Stimulated activated CD4-positive, alpha-beta T cell treated with anti-CD3 and anti-CD28 coated beads, Interleukin-4, amount 100 ng/mL, for 4 hours (primary cell): ENCODE data around the gene ADIG.
"Not testable (repeated sequence)": the region's sequence is repeated elsewhere in the genome, so short reads cannot be mapped to it uniquely, and the experiment has no call there.

Experiments used
- DNase-seq, 2 experiments: peaks; one replicate each; pipeline ENCODE4 v3.0.0-alpha.2; 2020

The ADIG gene

DNA sequence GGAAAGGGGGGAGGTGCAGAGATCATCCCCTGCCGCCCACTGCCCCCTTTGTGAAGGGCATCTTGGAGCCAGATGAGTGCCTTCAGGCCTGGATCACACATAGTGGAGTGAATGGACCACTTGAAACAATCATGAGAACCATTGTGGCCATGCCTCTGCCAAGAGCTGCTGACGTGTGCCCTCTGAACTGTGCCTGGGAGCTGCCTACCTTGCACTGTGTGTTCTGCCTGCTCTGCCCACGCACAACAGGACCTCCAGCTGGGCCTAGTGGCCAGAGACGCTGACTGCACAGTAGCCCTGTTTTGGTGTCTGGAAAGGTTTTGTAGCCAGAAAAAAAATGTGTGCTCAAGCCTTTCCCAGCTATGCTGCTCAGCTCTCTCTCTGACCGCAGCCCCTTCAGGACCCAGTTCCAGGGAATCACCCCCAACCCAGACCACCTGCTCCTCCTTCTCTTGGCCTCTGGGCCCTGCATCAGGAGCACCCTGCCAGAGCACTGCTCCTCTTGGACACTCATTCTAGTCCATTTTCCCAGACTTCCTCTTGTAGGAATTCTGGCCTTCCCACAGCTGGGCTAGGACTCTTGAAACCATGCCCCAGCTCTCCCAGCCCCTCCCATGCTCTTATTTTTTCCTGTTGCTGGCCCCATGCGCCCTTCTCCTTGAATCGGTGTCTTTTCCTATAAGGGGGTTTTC, 1.6 kb upstream of the ADIG start:
- DNase-seq, result no peak

GRCh38 chr20:38579921-38580320, 1.1 kb upstream of the ADIG start:
- no peak for DNase-seq

DNA sequence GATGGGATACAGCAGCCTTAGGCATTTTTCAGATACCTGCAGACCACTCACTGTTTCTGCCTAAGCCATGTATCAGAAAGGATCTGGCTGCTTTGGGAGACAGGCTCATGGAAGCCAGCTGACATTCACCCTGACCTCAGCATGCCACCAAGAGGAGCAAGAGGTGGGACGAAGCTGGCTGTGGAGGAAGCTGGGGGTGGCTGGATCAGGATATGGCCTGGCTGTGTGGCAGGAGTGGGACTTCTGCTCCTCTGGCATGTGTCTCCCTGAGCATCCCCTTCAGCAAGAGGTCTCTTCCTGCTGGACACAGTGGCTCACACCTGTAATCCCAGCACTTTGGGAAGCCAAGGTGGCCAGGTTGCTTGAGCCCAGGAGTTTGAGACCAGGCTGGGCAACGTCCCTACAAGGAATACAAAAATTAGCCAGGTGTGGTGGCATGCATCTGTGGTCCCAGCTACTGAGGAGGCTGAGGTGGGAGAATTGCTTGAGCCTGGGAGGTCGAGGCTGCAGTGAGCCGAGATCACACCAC, 897 bp downstream of the ADIG start:
- no peak for DNase-seq

DNA sequence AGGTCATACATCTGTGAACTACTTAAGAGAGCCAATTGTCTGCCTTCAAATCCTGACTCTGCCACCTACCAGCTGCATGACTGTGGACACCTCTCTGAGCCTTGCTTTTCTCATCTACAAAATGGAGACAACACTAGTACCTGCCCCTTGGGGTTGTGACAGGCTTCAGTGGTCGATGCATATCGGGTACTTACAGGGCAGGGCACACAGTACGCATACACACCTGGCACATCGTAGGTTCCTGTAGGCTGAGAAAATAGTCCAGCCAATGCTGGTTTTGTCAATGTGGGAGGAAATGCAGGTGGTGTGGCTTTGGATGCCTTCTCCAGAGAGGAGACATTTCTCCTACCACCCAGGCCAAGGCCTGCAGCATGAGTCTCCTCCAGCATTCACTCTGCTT, 2.3 kb downstream of the ADIG start:
- DNase-seq, result no peak

DNA sequence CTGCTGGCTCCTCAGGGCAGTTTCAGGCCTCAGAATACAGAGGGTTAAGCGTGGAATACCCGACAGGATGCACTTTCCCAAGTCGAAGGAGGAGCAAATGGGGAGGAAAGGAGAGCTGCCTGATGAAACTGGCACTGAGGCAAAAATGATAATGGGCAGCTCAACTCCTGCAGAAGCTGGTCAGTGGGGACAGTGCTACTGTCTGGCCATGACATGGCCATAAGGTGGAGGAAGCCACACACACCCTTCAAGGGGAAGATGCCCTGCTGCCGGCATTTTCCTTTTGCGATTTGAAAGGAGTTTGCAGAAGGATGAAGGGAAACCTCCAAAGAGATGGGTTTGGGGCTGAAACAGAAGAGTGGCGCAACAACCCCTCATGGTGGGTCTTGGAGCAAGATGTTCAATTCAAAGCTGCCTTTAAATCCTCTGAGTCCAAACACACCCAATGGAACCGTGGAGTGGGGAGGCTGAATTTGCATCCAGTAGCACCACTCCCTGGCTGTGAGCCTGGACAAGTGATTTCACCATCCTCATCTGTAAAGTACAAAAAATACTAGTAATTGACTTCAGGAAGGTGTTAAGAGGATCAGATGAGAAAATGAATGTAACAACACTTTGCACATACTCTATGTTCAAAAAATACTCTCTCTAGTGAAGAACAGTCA, 3.2 kb downstream of the ADIG start:
- DNase-seq, result no peak

GRCh38 chr20:38585404-38586180, 4.6 kb downstream of the ADIG start:
- no peak for DNase-seq

- DNase-seq, result no peak
Measured at GRCh38 chr20:38586181-38586525, 5.2 kb downstream of the ADIG start.

- DNase-seq, result no peak
Measured at GRCh38 chr20:38588303-38588702, 7.3 kb downstream of the ADIG start.

GRCh38 chr20:38589351-38589750, 8.4 kb downstream of the ADIG start:
- no peak for DNase-seq

DNA sequence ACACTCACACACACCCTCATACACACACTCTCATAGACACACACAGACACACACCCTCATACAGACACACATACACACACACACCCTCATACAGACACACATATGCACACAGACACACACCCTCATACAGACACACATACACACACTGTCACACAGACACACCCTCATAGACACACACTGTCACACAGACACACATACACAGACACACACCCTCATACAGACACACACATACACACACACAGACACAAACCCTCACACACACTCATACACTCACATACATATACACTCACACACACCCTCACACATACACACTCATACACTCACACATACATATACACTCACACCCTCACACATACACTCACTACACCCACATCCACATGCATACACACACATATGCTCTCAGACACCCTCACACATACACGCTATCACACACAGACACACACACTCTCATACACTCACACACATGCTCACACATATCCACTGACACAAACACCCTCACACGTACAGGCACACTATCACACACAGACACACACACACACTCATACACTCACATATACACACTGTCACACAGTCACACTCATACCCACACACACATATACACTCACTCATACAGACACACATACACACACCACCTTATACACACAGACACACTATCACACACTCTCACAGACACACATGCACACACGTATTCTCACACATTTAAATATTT, 9.1 kb downstream of the ADIG start:
- DNase-seq, result no peak

DNA sequence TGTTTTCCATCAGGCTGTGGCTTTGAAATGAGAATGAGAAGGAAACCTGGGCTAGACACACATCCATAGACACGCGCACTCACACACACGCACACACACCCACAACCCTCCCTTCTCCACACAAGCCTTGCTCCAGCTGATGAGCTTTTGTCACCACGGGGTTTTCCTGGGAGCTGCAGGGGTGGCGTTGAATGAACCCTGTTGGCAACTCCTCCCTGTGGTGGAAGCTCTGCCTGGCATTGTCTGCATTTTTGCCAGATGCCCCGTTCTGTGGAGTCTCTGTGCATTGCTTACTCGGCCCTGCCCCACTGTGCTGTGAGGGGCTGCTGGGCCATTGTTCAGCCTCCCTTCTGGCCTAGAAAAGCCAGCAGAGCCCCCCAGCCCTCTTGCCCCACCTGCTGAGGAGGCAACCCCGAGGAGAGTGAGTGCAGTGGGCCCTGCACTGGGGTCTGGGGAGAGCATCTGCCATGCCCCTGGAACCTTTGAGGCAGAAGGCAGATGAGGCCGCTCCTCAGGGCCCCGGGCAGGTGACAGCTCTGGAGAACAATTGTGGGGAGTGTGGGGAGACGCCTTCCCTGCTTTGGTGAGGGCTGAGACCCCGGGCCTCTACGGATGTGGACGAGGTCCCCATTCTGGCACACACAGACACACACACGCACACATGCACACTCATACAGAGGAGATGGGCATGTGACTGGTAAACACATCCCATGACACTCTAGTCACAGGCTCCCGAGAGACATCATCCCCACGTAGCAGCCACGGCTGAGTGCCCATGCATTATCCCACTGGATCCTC, 9.9 kb downstream of the ADIG start:
- DNase-seq, result no peak

DNA sequence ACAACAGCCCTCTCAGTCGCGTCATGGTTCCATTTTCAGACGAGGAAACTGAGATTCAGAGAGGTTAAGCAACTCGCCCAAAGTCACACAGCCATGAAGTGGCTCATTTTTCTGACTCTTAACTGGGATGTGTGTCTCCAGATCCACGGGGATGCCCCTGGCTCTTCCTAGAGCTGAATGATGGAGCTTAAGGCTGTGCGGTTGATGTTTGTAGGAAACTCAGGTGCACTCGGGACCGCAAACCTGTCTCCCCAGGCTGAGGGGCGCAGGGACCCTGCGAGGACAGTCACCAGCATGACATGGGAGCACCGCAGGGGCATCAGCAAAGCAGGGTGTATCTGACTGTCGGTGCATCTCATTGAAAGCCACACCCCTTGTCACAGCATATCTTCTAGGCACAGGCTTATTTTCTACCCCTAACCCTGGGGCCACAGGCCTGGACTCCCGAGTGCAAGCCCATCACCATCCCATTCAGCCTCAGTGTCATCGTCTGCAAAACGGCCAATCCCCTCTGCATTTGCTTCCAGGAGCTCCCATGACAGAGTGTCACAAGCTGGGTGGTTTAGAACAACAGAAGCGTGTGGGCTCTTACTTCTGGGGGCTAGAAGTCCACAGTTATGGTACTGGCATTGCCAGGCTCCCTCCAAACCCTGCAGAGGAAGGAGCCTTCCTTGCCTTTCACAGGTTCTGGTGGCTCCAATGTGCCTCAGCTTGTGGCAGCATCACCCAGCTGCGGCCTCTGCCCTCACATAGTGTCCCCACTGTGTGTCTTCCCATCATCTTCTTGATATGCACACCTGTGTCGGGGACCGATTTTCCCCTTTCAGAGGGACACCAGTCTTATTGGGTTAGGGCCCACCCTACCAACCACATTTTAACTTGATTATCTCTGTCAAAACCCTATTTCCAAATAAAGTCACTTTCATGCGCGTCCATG, 10.7 kb downstream of the ADIG start:
- DNase-seq, result no peak

- not testable (repeated sequence) for DNase-seq
Measured at GRCh38 chr20:38592411-38592790, 11.4 kb downstream of the ADIG start.

DNA sequence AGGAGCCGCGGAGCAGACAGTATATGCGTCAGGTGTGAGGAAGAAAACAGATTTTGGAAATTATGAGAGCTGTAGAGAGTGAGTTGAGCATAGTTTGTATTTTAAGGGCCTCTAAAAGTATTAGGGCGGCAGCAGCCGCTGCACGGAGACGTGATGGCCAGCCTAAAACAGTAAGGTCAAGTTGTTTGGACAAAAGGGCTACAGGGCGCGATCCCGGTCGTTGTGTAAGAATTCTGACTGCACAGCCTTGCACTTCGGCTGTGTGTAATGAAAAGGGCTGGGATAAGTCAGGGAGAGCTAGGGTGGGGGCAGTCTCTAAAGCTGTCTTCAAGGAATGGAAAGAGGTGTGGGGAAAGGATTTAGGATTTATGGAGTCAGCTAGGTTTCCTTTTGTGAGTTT, 13.3 kb downstream of the ADIG start:
- DNase-seq, result not testable (repeated sequence)

DNA sequence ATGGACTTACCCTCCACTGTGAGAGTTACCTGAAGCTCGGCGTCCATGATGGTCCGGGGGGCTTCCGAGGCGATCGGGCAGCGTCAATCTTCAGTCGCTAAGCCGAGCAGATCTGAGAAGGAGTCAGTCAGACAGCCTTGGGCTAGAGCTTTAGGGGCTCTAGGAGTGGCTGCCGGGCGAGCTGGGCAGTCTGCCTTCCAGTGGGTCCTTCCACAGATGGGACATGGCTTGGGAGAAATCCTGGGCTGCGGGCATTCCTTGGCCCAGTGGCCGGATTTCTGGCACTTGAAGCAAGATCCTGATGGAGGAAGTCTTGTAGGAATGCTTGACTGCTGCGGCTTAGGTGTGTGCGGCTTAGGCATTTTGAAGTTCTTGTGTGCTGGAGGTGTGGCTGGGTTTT, 14.9 kb downstream of the ADIG start:
- not testable (repeated sequence) for DNase-seq

DNA sequence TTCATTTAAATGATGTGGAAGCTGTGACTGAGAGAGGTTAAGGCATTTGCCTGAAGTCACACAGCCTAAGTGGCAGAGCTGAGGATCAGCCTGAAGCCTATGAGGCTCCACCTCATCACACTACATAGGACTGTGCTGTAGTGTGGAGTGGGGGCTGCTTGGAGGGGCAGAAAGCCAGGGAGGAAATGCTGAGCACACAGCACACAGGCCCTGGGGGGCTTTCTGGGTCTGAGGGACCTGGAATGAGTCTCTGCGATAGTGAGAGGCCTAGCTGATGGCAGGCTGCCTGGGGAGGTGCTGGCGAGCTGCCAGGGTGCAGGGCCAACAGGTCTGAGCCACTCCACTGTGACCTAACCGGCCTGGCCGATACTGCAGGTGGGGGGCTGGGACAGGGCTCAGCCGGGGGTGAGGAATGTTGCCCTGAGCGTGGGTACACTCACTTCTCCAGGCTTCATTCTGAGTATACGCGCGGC, 18.4 kb downstream of the ADIG start:
- DNase-seq, result no peak

- no peak for DNase-seq
Measured at GRCh38 chr20:38600057-38600456, 19.1 kb downstream of the ADIG start.

- DNase-seq, result peak in 1 of 2 experiments; percentile 9
Measured at GRCh38 chr20:38601216-38602184, 20.5 kb downstream of the ADIG start, which contains the start of gene ARHGAP40. Gene ARHGAP40 (plus strand): TSS chr20:38601809.

DNA sequence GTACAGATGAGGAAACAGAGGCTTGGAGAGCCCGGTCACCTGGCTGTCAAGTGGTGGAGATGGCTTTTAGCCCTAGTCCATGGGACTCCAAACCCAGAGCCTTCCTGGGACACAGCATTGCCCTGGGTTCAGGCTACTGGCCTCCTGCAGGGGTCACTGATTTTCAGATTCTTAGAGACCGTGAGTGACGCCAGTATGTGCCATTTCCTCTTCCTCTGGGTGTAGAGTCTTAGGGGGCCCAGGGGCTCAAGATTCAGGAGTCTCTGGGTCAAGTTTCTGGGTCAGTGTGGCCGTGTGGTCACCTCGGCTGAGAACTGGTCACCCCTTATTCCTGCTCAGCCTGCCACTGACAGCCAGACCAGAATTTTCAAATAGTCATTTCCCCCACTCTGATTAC, 21.2 kb downstream of the ADIG start:
- no peak for DNase-seq

GRCh38 chr20:38603286-38603685, 22.3 kb downstream of the ADIG start:
- no peak for DNase-seq
